ENCODE data around the gene TCF7L2.

TCF7L2 gene

GRCh38 chr10:113068178-113068890, 118.3 kb downstream of the TCF7L2 start:
- H3K27me3 ChIP-seq = no peaks in the 10 kb centered on the region
- H3K4me3 ChIP-seq (ENCODE audit: low read depth in 1 of 2, low read length in 1 of 2) = no peak overlapping the region
- no peaks in the 10 kb centered on the region for H3K4me1 ChIP-seq (ENCODE audit: control insufficient read depth in 1 of 2, insufficient read depth in 1 of 2, low read depth in 1 of 2, low read length in 1 of 2)
- H3K27ac ChIP-seq = no peak overlapping the region
- H3K9me3 ChIP-seq = no peaks in the 10 kb centered on the region
- TF ChIP-seq, protein P1, sequence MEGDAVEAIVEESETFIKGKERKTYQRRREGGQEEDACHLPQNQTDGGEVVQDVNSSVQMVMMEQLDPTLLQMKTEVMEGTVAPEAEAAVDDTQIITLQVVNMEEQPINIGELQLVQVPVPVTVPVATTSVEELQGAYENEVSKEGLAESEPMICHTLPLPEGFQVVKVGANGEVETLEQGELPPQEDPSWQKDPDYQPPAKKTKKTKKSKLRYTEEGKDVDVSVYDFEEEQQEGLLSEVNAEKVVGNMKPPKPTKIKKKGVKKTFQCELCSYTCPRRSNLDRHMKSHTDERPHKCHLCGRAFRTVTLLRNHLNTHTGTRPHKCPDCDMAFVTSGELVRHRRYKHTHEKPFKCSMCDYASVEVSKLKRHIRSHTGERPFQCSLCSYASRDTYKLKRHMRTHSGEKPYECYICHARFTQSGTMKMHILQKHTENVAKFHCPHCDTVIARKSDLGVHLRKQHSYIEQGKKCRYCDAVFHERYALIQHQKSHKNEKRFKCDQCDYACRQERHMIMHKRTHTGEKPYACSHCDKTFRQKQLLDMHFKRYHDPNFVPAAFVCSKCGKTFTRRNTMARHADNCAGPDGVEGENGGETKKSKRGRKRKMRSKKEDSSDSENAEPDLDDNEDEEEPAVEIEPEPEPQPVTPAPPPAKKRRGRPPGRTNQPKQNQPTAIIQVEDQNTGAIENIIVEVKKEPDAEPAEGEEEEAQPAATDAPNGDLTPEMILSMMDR (IDR thresholded peaks at IDR 0.05) = no peak
- H3K36me3 ChIP-seq = peaks cover 6% of the 10 kb centered on the region

- no peaks in the 10 kb centered on the region for H3K4me1 ChIP-seq (ENCODE audit: control insufficient read depth in 1 of 2, insufficient read depth in 1 of 2, low read depth in 1 of 2, low read length in 1 of 2)
- TF ChIP-seq, protein P1 (IDR thresholded peaks at IDR 0.05) = no peak
- H3K36me3 ChIP-seq = peaks cover 6% of the 10 kb centered on the region
- H3K4me3 ChIP-seq (ENCODE audit: low read depth in 1 of 2, low read length in 1 of 2) = no peak overlapping the region
- no peaks in the 10 kb centered on the region for H3K27me3 ChIP-seq
- H3K27ac ChIP-seq = no peak overlapping the region
- no peaks in the 10 kb centered on the region for H3K9me3 ChIP-seq
These were observed 119.5 kb downstream of the TCF7L2 start for GRCh38 chr10:113069595-113069994.

DNA sequence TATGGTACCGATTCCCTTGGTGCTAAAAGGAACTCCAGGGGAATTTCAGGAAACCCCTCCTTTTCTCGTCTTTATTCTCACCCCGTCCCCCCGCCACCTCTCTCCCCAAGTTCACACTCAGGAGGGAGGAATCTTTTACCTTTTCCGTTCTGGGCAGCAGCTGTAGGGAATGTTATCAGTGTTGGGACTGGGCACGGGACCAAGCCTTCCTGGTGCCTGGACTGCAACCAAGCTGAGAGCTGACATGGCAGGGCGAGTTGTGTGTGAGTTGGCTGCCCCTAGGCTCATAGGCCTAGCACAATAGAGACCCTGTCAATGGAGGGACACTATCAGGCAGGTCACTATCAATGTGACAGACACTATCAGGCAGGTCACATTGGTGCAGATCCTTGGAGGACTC, 121.4 kb downstream of the TCF7L2 start:
- Histone ChIP-seq H3K27ac (no peak overlapping the region), H3K27me3 (no peaks in the 10 kb centered on the region), H3K4me1 (ENCODE audit: control insufficient read depth in 1 of 2, insufficient read depth in 1 of 2, low read depth in 1 of 2, low read length in 1 of 2) (no peaks in the 10 kb centered on the region), H3K36me3 (peaks cover 6% of the 10 kb centered on the region), H3K9me3 (no peaks in the 10 kb centered on the region), H3K4me3 (ENCODE audit: low read depth in 1 of 2, low read length in 1 of 2) (no peak overlapping the region)
- TF ChIP-seq, protein P1 (IDR thresholded peaks at IDR 0.05) = no peak

- Histone ChIP-seq H3K4me1 (ENCODE audit: control insufficient read depth in 1 of 2, insufficient read depth in 1 of 2, low read depth in 1 of 2, low read length in 1 of 2) (no peaks in the 10 kb centered on the region), H3K9me3 (no peaks in the 10 kb centered on the region), H3K4me3 (ENCODE audit: low read depth in 1 of 2, low read length in 1 of 2) (no peak overlapping the region), H3K36me3 (peaks cover 6% of the 10 kb centered on the region), H3K27me3 (no peaks in the 10 kb centered on the region), H3K27ac (no peak overlapping the region)
- TF ChIP-seq, protein P1 (IDR thresholded peaks at IDR 0.05) = no peak
These were observed 123.6 kb downstream of the TCF7L2 start for GRCh38 chr10:113073549-113074189.

DNA sequence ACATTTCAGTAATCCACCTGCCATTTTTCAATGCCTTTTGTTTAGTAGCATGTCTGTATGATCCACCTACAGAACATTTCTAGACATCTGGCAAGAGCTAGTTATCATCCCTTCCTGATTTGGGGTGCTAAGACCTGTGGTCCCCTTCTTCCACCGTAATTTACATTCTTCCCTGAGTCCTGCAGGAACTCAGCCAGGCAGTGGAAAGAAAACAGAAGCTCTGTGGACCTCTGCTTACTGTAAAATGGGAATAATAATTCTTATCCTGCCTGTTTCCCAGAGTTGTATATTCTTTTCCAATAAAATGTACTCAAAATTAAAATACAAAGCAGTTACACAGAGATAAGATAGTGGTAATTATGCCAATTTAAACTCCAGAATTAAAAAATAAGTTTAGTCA, 126.9 kb downstream of the TCF7L2 start:
- TF ChIP-seq, protein P1 (IDR thresholded peaks at IDR 0.05) = no peak
- H3K27me3 ChIP-seq = no peaks in the 10 kb centered on the region
- H3K4me1 ChIP-seq (ENCODE audit: control insufficient read depth in 1 of 2, insufficient read depth in 1 of 2, low read depth in 1 of 2, low read length in 1 of 2) = no peaks in the 10 kb centered on the region
- H3K4me3 ChIP-seq (ENCODE audit: low read depth in 1 of 2, low read length in 1 of 2) = no peak overlapping the region
- no peaks in the 10 kb centered on the region for H3K9me3 ChIP-seq
- H3K36me3 ChIP-seq = no peaks in the 10 kb centered on the region
- H3K27ac ChIP-seq = no peak overlapping the region

Data from neutrophil (primary cell).